ENCODE data around the gene KLHL18. TPM values are rescaled to one million over a fixed set of nuclear protein-coding genes. Genes with fewer than 3 reads are reported as not detected.

Gene KLHL18
- total and polyA plus RNA-seq, 4 donors, result 3.5 to 12.6 (median 10.3) TPM

GRCh38 chr3:47376393-47376792 lies 93.6 kb downstream of the KLHL18 start:
- Histone ChIP-seq H3K27me3 (ENCODE audit: control insufficient read depth in 4 of 4, insufficient read depth in 4 of 4, low read length in 3 of 4) (no peaks in the 10 kb centered on the region), H3K4me3 (ENCODE audit: low read depth in 1 of 3, low read length in 3 of 3) (no peak overlapping the region), H3K9ac (ENCODE audit: low read depth in 1 of 2, low read length in 2 of 2) (no peak overlapping the region), H3K4me1 (ENCODE audit: control insufficient read depth in 4 of 4, insufficient read depth in 4 of 4, low read length in 3 of 4) (peaks cover 2 to 18% (median 12%) of the 10 kb centered on the region in 4 donors), H3K27ac (ENCODE audit: low read depth in 1 of 2, low read length in 2 of 2) (no peak overlapping the region), H3K9me3 (ENCODE audit: control insufficient read depth in 4 of 4, low read length in 3 of 4) (no peaks in the 10 kb centered on the region), H3K36me3 (ENCODE audit: control insufficient read depth in 4 of 4, insufficient read depth in 3 of 4, low read depth in 1 of 4, low read length in 3 of 4) (no peaks in the 10 kb centered on the region)
- no peak for DNase-seq (ENCODE audit: low spot score)
- TF ChIP-seq ZBTB33 (IDR thresholded peaks at IDR 0.05) (no peak), TAF1 (conservative IDR thresholded peaks at IDR 0.05) (no peak), GABPA (IDR thresholded peaks at IDR 0.05 in 1 of 2, conservative IDR thresholded peaks at IDR 0.05 in 1 of 2) (no peak), FOXA1 (IDR thresholded peaks at IDR 0.05) (no peak), REST (IDR thresholded peaks at IDR 0.05) (no peak), HNF4A (conservative IDR thresholded peaks at IDR 0.05) (no peak), EGR1 (IDR thresholded peaks at IDR 0.05; ENCODE audit: low read depth in 2 of 2) (no peak), FOXA2 (IDR thresholded peaks at IDR 0.05) (no peak), MAX (IDR thresholded peaks at IDR 0.05) (no peak)
- 92% methylated on average over 3 of the region's 3 CpGs for WGBS

GRCh38 chr3:47377186-47377585 lies 94.4 kb downstream of the KLHL18 start:
- DNase-seq (ENCODE audit: low spot score), result no peak
- Histone ChIP-seq H3K4me1 (ENCODE audit: control insufficient read depth in 4 of 4, insufficient read depth in 4 of 4, low read length in 3 of 4) (peaks cover 8 to 25% (median 16%) of the 10 kb centered on the region in 4 donors), H3K9ac (ENCODE audit: low read depth in 1 of 2, low read length in 2 of 2) (no peak overlapping the region), H3K27me3 (ENCODE audit: control insufficient read depth in 4 of 4, insufficient read depth in 4 of 4, low read length in 3 of 4) (no peaks in the 10 kb centered on the region), H3K4me3 (ENCODE audit: low read depth in 1 of 3, low read length in 3 of 3) (no peak overlapping the region), H3K27ac (ENCODE audit: low read depth in 1 of 2, low read length in 2 of 2) (no peak overlapping the region), H3K36me3 (ENCODE audit: control insufficient read depth in 4 of 4, insufficient read depth in 3 of 4, low read depth in 1 of 4, low read length in 3 of 4) (no peaks in the 10 kb centered on the region), H3K9me3 (ENCODE audit: control insufficient read depth in 4 of 4, low read length in 3 of 4) (no peaks in the 10 kb centered on the region)
- TF ChIP-seq RAD21 (IDR thresholded peaks at IDR 0.05), result no peak
- no peak for TF ChIP-seq CTCF (IDR thresholded peaks at IDR 0.05; ENCODE audit: low read depth, low read length, missing input control)
- TF ChIP-seq HNF4G (IDR thresholded peaks at IDR 0.05), result no peak
- no peak for TF ChIP-seq TAF1 (conservative IDR thresholded peaks at IDR 0.05)
- no peak for TF ChIP-seq GABPA (IDR thresholded peaks at IDR 0.05 in 1 of 2, conservative IDR thresholded peaks at IDR 0.05 in 1 of 2)
- no peak for TF ChIP-seq ZBTB33 (IDR thresholded peaks at IDR 0.05)
- no peak for TF ChIP-seq YY1 (IDR thresholded peaks at IDR 0.05)
- no peak for TF ChIP-seq HNF4A (conservative IDR thresholded peaks at IDR 0.05)
- TF ChIP-seq ATF3 (IDR thresholded peaks at IDR 0.05), result no peak
- 82% methylated on average over 2 of the region's 2 CpGs for WGBS

Measured in liver (tissue), 9 donors.